Neural crest cell (in vitro differentiated cells): Measurements from ENCODE around the gene MXI1. TPM values are rescaled to one million over a fixed set of nuclear protein-coding genes. Genes with fewer than 3 reads are reported as not detected.

Experiments used
- DNase-seq: peaks from one replicate; pipeline ENCODE4 v3.0.0; 2021; ENCODE audit warnings: low read depth, mixed read lengths, low spot score
- H3K27ac Mint-ChIP-seq: one replicate; pipeline ENCODE4 v1.8.0; 2021; ENCODE audit warnings: mild to moderate bottlenecking, mixed read lengths; ENCODE audit not compliant: unreplicated experiment
- H3K27me3 Mint-ChIP-seq: 2 replicates; pipeline ENCODE4 v1.8.0; 2021; ENCODE audit warnings: low read depth, mild to moderate bottlenecking, mixed read lengths
- H3K36me3 Mint-ChIP-seq: 2 replicates; pipeline ENCODE4 v1.8.0; 2021; ENCODE audit warnings: low read depth, mild to moderate bottlenecking, mixed read lengths
- H3K4me1 Mint-ChIP-seq: 2 replicates; pipeline ENCODE4 v1.8.0; 2021; ENCODE audit warnings: mixed read lengths
- H3K4me3 Mint-ChIP-seq: one replicate; pipeline ENCODE4 v1.8.0; 2021; ENCODE audit warnings: mild to moderate bottlenecking, mixed read lengths
- H3K9me3 Mint-ChIP-seq: 2 replicates; pipeline ENCODE4 v1.8.0; 2021; ENCODE audit warnings: mixed read lengths
- CTCF ChIP-seq: fragments of 200-600 bp; sonication (generic); conservative IDR thresholded peaks from 2 replicates; pipeline ENCODE4 v1.5.0; 2021; ENCODE audit warnings: antibody characterized with exemption, mild to moderate bottlenecking
- long read RNA-seq: library from polyadenylated mRNA; unstranded; transcript quantifications from one replicate; pipeline ENCODE4 v2.0.0, GENCODE V29; 2020
- total RNA-seq: library from RNA; stranded (reverse); gene quantifications from 2 replicates; pipeline ENCODE4 v1.2.1, GENCODE V29; 2021

MXI1 gene
- 18.6 and 20.6 TPM in 2 replicates for total RNA-seq
- long read RNA-seq, partial matches to known transcripts = 1 of 5 reads
- long read RNA-seq, other reads (novel, unspliced or antisense) = 4 of 5 reads

GRCh38 chr10:110207011-110207804 lies at the start of gene MXI1:
Gene MXI1, plus strand, starts transcription at chr10:110207605. Its CDS starts 204 bp downstream, at chr10:110207809.
- Mint-ChIP-seq H3K36me3 (no peaks in the 10 kb centered on the region), H3K27me3 (peaks cover 15% of the 10 kb centered on the region), H3K4me3 (peak within 1 kb of the TSS; percentile 98), H3K9me3 (no peaks in the 10 kb centered on the region), H3K27ac (peak within 1 kb of the TSS; percentile 54), H3K4me1 (peaks cover 38% of the 10 kb centered on the region)
- TF ChIP-seq CTCF = no peak
- peak; percentile 53 for DNase-seq

- no peaks in the 10 kb centered on the region for H3K9me3 Mint-ChIP-seq
- H3K36me3 Mint-ChIP-seq = no peaks in the 10 kb centered on the region
- peaks cover 9% of the 10 kb centered on the region for H3K27me3 Mint-ChIP-seq
- no peak overlapping the region for H3K4me3 Mint-ChIP-seq
- no peak for DNase-seq
- peaks cover 2% of the 10 kb centered on the region for H3K4me1 Mint-ChIP-seq
- TF ChIP-seq CTCF = no peak
- H3K27ac Mint-ChIP-seq = no peak overlapping the region
Observed at GRCh38 chr10:110158051-110159005, 49.1 kb upstream of the MXI1 start.

GRCh38 chr10:110160081-110160480 lies 47.3 kb upstream of the MXI1 start:
- Mint-ChIP-seq H3K9me3 (no peaks in the 10 kb centered on the region), H3K4me1 (no peaks in the 10 kb centered on the region), H3K36me3 (no peaks in the 10 kb centered on the region), H3K4me3 (no peak overlapping the region), H3K27ac (no peak overlapping the region), H3K27me3 (peaks cover 20% of the 10 kb centered on the region)
- DNase-seq = no peak
- TF ChIP-seq CTCF = no peak

- Mint-ChIP-seq H3K27ac (no peak overlapping the region), H3K27me3 (peaks cover 24% of the 10 kb centered on the region)
Observed at GRCh38 chr10:110160522-110160921, 46.9 kb upstream of the MXI1 start.

More at GRCh38 chr10:110160522-110160921, 46.9 kb upstream of the MXI1 start:
- no peaks in the 10 kb centered on the region for H3K4me1 Mint-ChIP-seq
- H3K4me3 Mint-ChIP-seq = no peak overlapping the region
- no peaks in the 10 kb centered on the region for H3K9me3 Mint-ChIP-seq
- TF ChIP-seq CTCF = no peak
- DNase-seq = no peak
- H3K36me3 Mint-ChIP-seq = no peaks in the 10 kb centered on the region
